ENCODE data around the gene PLXNA2.

DNA sequence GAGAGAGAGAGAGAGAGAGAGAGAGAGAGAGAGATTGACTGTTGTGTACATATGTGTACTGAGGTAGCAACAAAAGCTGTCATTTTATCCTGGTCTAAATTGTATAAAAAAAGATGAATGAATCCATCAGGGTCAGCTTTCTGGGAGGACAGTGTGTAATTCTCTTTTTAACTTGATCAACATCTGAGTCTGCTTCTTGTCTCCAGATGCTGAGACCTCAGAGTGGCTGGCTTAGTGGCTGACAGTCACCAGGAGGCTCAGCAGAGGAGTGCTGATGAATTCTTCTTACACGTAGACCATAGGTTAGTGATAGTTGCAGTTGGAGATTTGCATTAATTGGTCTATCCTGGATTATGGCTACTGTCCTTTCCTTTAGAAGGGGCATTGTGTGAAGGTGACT is 28.5 kb upstream of the PLXNA2 start:
- TF ChIP-seq, protein P1, sequence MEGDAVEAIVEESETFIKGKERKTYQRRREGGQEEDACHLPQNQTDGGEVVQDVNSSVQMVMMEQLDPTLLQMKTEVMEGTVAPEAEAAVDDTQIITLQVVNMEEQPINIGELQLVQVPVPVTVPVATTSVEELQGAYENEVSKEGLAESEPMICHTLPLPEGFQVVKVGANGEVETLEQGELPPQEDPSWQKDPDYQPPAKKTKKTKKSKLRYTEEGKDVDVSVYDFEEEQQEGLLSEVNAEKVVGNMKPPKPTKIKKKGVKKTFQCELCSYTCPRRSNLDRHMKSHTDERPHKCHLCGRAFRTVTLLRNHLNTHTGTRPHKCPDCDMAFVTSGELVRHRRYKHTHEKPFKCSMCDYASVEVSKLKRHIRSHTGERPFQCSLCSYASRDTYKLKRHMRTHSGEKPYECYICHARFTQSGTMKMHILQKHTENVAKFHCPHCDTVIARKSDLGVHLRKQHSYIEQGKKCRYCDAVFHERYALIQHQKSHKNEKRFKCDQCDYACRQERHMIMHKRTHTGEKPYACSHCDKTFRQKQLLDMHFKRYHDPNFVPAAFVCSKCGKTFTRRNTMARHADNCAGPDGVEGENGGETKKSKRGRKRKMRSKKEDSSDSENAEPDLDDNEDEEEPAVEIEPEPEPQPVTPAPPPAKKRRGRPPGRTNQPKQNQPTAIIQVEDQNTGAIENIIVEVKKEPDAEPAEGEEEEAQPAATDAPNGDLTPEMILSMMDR (IDR thresholded peaks at IDR 0.05) = no peak
- no peak for TF ChIP-seq EP300 (IDR thresholded peaks at IDR 0.05; ENCODE audit: borderline replicate concordance in 1 of 2, low read depth in 1 of 2, low read length in 1 of 2)

Data from SK-N-SH (cell line).